HG03045 (cell line): ENCODE data around the gene KMT5C.

Source experiments
- ATAC-seq: cut with Tn5 transposase; IDR thresholded peaks from one replicate; pipeline ENCODE4 v1.9.1; 2021; ENCODE audit warnings: mild to moderate bottlenecking, moderate library complexity; ENCODE audit not compliant: unreplicated experiment

Gene KMT5C

DNA sequence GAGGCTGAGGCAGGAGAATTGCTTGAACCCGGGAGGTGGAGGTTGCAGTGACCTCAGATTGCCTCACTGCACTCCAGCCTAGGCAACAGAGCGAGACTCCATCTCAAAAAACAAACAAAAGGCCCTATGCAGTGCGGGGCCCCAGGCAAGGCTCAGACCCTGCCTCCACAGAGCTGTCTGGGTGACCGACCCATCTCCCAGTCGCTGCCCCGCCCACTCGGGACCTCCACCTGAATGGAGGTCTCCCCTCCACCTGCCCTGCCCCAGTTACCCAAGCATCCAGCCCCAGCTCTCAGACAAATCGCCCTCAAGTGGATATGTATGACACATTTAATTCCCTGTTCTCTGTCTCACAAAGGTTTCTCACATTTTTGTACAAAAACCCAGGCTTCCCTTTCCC, 25.6 kb downstream of the KMT5C start:
- no peak for ATAC-seq

DNA sequence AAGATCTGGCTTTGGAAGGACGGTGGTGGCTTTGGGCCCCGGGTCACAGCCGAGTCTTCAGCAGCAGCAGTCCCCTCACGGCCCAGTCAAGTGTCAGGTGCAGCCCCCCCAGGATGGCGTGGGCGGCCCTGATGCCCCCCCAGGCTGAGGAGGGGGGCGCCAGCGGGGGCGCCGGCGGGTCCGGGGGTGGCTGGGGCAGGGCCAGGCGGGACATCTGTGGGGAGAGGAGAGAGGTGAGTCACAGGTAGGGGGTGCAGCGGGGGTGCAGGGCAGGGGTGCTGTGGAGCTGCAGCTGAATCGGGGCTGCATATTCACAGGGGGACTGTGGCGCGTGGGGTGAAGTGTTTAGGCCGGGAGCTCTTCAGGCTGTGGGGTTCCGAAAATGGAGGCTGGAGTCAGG, 26.3 kb downstream of the KMT5C start:
- no peak for ATAC-seq

DNA sequence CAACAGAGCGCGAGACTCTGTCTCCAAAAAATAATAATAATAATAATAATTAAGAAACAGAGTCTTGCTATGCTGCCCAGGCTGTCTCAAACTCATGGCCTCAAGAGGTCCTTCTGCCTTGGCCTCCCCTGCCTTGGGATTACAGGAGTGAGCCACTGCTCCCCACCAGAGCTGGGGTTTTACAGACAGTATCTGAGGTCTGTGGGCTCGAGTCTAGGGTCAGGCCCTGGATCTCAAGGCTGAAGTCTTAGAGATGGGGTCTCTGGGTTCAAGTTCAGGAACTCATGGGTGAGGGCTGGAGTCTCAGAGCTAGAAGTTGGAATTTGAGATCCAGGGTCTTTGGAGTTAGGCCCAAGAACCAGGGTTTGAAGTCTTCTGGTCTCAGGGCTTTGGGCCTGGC, 27.1 kb downstream of the KMT5C start:
- no peak for ATAC-seq

DNA sequence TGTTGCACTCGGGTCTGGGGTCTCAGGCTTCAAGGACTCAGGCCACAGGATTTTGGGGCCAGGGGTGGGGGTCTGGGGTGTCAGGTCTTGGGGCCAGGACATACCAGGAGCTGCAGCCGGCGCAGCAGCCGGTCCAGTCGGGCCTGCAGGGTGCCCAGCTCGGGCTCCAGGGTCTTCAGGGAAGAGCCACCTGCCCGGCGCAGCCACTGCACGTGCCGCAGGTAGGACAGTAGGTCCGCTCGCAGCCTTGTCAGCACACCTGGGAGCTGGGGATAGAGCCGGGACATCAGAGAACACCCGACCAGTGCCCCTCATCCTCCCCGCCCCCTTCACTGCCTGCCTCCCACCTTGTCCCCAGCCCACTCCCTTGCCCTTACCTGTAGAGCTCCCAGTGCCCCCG, 28.4 kb downstream of the KMT5C start:
- ATAC-seq = no peak

DNA sequence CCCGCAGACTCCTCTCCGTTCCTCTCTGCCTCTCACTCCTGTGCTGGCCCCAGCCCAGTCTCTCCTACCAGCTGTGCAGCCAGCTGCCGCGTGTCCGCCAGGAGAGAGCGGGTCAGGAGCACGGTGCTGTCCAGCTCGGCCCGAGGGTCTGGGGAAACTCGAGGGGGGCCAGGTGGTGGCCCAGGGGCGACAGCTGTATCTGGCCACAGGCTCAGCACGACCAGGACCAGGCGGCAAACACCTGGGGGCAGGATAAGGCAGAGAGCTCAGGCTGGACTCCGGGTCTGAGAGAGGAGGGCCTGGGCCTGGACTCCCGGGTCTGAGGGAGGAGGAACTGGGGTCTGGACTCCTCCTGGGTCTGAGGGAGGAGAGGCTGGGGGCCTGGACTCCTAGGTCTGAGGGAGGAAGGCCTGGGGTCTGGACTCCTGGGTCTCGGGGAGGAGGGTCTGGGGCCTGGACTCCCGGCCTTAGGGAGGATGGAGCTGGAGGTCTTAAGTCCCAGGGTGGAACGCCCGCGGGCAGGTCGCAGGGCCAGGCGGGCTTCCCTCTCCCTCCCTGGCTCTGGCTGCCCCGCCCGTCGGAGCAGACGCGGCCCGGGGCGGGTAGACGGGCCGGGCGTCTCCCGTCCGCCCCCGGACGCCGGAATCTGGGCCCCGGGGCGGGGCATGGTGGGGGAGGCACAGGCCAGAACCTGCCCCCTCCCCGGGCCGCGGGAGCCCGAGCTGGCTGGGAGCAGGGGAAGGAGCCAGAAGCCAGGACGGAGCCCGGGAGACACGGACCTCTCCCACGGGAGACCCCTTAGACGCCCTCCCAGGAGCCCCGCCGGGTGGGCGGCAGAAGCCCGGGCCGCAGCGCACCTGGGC, 29.3 kb downstream of the KMT5C start:
- no peak for ATAC-seq

DNA sequence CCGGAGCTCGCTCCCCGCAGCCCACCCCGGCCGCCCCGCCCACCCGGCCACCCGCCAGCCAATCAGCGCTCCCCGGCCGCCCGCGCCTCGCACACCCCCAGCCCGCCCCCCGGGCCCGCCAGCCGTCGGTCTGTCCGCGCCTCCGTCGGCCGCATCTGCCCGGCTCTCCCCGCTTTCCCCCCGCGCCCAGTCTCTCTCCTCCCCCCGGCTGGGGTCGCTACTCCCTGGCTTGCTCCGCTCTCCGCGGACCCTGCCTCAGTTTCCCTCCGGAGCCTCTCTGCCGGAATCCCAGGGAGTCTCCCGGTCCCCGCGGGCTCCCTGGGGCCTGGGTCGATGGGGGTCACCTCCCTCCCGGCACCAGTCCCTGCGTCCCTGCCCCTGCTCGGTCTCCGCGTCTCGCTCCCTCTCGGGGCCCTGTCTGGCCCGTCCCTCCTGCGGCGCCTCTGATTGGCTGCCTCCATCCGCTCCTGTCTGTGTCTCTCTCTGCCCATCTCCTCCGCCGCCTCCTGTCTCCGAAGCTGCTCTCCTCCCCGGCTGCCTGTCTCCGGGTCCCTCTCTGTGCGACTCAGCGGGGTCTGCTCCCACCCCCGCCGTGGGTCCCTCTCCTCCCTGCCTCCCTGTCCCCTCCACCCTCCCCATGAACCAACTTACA, 30.1 kb downstream of the KMT5C start:
- ATAC-seq = no peak

DNA sequence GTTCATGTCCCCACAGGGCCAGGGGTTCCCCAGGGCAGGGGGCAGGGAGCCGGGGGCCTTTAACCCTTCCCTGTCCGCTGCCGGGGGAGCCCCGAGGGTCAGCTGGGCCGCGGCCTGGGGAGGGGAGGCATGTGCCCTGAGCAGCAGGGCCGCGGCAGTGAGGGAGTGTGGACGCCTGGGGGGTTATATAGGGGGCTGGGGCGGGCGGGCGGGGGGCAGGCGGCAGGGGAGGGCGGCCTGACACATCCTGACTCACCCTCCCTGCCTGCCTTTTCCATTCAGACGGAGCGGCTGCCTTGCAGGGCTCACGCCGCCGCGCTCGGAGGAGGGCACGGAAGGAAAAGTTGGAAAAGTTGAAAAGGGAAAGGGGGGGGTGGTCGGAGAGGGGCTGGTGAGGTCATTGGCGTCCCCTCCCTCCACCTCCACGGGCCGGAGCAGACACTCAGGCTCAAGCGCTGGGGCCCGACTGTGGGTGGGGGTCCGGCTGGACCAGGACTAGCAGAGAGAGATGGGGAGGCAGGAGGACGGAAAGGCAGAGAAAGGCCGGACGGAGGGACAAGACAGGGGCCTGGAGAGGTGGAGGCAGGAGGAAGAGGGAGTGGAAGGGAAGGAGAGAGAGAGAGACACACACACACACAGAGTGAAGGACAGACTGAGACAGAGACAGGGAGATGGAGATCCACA, 30.8 kb downstream of the KMT5C start, which contains the start of gene IL11:
IL11 (minus strand) TSS at position 159 of the 684 bp plus-strand sequence; CDS start at position 6, 153 bp downstream.
- no peak for ATAC-seq

DNA sequence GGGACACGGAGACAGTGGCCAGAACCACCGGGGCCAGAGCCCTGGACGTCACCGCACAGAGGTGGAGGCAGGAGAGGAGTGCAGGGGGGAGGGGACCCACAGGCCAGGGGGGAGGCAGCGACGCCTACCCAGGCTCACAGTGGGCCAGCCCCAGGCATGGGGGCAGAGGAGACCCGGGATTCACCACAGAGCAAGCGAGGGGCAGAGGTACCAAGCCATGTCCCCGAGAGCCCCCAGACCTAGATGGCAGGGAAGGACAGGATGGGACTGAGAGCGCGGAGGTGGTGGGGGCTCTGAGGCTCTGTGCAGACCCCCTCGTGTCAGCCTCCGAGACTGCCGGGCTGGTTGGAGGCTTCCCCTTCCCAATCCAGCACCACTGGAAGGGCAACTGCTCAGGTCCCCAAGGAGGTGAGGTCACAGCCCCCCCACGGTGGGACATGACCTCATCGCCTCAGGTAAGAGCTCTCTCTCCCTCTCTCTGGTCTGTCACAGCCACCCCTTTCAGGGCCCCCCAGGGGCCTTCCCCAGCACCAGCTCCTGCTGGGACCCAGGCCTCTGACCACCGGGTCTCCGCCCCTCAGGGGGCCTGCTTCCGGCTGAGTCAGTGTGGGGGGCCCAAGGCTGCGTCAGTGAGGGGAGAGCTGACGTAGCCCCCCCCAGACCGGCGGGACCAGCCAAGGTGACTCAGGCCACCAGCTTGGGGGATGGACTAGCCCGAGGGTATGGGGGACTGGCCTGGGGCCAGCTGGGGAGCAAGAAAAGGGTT, 32.8 kb downstream of the KMT5C start:
- no peak for ATAC-seq

DNA sequence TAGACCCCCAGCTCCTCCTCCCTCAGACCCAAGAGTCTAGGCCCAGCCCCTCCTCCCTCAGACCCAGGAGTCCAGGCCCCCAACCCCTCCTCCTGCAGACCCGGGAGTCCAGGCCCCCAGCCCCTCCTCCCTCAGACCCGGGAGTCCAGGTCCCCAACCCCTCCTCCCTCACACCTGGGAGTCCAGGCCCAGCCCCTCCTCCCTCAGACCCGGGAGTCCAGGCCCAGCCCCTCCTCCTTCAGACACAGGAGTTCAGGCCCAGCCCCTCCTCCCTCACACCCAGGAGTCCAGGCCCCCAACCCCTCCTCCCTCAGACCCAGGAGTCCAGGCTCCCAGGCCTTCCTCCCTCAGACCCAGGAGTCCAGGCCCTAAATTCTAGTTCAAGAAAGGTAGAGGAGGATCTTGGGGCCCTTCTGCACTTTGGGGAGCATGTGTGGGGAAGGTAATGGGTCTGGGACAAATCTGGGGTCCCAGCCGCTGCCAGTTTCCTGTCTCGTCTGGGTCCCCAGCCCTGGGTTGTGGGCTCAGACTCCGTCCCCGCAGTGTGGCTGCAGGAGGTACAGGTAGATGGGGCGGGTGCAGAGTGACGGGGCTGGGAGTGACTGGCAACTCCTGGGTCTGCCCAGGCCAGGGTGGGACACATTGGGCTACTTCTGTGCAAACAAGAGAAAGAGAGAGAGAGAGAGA, 33.8 kb downstream of the KMT5C start:
- ATAC-seq = no peak

DNA sequence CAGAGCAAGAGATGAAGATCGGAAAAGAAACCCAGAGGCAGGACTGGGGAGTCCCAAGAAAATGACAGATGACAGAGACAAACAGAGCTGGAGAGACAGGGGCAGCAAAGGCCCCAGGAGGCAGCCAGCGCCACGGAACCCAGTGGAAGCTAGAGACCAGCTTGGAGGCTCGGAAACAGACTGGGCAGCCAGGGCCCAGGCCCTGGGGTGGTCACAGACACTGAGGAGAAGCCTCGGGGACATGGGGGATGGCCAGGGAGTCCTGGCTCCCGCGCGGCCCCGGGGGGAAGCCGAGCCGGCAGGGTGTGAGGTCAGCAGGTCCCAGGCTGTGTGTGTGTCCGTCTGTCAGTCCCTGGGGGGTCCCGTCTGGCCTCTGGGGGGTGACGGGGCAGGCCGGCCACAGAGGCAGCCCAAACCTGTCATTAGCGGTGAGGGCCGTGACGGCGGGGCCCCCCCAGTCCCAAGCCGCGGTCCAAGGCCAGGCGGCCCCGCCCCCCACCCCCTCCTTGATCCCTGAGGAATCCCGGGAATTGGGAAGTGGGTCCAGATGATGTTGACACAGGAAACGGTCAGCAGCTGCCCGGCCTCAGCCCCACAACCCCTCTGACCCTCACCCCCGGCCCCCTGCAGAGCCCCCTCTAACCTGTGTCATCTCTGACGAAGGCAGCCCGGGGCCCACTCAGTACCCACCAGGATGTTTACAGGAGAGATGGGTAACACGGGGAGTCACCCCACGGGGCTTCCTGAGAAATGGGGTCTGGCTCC, 34.5 kb downstream of the KMT5C start:
- ATAC-seq = no peak

DNA sequence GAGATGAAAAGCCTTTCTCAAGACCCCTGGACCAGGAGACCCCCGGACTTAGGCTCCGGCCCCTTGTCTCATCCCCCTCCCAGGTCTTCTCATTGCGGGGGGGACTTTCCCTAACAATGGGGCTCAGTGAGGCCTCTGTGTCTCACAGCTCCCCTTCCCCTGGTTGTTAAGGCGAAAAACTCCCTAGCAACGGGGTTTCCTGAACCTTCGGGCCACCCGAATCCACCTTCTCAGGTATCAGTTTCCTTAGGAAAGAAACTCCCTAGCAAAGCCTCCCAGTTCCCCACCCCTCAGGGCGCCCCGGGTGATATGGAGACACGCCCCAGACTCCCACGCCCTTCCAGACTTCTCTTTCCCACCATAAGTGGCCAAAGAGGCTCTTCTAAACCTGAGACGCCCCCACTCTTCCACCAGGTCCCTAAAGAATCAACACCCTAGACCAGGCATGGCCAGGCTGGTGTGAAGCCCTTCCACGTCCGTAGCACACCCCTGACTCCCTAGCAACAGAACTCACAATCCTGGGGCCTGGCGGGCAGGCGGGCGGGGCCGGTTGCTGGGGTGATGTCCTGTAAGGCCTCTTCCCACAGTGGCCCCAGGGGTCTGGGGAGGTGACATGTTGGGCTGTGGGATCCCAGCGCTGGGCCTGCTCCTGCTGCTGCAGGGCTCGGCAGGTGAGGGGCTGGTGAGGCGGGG, 36.7 kb downstream of the KMT5C start, which contains the start of gene TMEM190:
TMEM190 (plus strand) TSS at position 586 of the 693 bp plus-strand sequence; CDS start at position 614, 28 bp downstream.
- ATAC-seq = no peak

DNA sequence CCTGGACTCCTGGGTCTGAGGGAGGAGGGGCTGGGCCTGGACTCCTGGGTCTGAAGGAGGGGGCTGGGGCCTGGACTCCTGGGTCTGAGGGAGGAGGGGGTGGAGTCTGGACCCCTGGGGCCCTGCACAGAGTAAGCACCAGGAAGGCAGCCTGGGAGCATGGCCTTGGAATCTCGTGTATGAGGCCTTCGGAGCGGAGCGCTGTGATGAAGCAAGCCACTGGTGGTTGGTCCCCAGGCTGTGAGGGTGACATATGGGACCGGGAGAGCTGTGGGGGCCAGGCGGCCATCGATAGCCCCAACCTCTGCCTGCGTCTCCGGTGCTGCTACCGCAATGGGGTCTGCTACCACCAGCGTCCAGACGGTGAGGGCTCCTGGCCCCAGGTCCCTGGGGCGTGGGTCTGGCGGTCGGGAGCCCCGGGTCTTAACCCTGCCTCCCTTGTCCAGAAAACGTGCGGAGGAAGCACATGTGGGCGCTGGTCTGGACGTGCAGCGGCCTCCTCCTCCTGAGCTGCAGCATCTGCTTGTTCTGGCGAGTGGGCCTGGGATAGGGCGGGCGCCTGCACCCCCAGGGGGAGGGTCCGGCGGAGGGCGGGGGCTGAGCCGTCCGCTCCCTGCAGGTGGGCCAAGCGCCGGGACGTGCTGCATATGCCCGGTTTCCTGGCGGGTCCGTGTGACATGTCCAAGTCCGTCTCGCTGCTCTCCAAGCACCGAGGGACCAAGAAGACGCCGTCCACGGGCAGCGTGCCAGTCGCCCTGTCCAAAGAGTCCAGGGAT, 37.9 kb downstream of the KMT5C start:
- no peak for ATAC-seq

DNA sequence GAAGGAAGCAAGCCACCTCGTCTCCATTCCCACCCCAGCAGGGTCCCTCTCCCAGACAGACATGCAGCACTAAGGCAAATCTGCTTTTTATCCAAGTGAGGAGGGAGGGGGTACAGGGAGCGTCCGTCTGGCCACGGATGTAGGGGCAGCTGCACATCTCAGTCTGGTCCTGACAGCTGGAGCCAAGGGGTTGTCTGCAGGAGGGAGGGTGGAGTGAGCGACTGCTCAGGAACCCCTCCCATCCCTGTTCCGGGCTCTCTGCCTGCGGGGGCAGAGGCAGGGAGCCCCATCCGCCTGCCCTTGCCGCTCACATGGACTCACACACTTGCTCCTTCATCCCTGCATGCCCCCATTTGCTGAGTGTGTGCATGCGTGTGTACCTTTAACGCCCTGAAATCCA, 39.5 kb downstream of the KMT5C start:
- ATAC-seq = no peak

DNA sequence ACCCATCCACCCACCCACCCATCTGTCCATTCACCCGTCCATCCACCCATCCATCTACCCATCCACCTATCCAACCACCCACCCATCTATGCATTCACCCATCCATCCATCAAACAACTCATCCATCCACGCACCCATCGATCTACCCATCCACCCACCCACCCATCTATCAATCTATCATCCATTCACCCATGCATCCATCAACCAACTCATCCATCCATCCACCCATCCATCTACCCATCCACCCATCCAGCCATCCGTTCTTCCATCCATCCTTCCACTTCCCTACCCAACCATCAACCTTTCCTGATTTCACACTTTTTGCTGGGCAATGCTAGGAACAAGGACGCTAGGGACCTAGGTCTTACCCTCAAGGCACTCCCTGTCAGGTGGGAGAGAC, 42.3 kb downstream of the KMT5C start:
- no peak for ATAC-seq

DNA sequence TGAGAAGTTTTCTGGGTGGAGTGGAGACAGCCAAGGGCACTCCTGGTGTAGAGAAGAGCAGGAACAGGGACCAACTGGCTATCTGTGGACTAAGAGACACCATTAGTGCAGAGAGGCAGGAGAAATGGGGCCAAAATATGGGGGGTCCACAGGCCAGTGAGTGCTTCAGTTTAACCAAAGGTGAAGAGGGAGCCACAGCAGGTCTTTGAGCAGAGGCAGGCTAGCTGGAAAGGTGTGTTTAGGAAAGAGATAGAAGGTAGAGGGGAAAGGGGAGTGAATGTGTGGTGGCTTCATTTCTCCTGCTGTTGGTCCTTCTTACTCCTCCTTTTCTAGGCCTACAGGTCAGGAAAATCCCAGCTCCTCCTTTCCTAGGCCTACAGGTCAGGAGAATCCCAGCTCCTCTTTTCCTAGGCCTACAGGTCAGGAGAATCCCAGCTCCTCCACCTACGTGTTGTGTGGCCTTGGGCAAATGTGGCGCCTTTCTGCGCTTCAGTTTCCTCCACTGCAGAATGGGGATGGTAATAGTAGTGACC, 42.9 kb downstream of the KMT5C start:
- no peak for ATAC-seq

DNA sequence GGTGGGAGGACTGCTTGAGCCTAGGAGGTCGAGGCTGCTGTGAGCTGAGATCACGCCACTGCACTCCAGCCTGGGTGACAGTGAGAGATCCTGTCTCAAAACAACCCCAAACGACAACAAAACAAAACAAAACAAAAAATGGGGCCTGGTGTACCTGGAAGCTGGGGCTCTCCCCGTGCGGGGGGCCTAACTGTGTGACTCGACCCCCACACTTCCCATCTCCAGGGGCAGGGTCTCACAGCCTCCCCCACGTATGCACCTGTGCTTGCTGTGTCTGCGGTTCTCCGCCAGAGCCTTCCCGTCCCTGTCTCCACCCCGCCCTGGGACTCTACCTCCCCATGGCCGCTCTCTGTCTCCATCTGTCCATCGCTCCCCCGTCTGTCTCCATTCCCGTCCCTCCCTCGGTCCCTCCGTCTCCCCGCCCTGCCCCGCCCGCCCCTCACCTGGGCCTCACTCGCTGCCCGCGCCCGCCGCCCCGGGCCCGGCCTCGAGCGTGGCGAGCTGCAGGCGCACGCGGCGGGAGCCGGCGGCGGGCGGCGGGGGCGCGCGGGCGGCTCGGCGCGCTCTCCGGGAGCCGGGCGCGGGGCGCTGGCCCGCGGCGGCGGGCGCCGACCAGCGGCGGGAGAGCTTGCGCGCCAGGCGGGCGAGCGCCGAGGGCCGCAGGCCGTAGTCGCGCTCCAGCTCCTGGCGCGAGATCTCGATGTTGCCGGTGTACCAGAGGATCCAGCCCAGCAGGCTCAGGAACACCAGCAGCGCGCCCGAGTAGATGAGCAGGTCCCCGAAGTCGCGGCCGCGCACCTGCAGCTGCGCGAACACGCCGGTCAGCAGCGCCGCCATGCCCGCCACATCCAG, 43.8 kb downstream of the KMT5C start:
- ATAC-seq = no peak
